Hypothalamus (tissue), 51 donors: ENCODE data around the gene DHX30.
"Not testable (repeated sequence)": the region's sequence is repeated elsewhere in the genome, so short reads cannot be mapped to it uniquely, and the experiment has no call there.

ENCODE experiments used
- DNase-seq, 51 donors: peaks; one replicate each; lab custom pipeline; 2025; lab: John Stamatoyannopoulos, UW

The DHX30 gene

GRCh38 chr3:47874438-47874837, 71.5 kb downstream of the DHX30 start:
- DNase-seq: no peak

DNA sequence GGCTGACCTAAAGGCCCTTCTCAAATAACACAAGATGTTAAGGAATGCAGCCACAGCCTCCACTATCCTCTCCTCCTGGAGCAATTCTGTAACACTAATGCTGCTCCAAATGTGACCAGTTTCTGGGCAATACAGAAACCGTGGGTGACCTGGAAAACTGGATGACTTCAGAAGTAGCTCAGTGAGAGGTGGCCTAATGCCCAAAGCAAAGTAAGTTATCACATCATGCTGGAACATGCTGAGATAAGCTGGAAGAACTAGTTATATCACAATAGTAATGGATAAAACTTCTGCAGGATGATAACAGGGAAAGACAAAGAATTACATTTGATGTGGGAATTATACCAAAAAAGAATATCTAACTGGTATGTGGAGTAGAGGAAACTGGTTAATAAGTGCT, 72.0 kb downstream of the DHX30 start:
- DNase-seq: no peak

DNA sequence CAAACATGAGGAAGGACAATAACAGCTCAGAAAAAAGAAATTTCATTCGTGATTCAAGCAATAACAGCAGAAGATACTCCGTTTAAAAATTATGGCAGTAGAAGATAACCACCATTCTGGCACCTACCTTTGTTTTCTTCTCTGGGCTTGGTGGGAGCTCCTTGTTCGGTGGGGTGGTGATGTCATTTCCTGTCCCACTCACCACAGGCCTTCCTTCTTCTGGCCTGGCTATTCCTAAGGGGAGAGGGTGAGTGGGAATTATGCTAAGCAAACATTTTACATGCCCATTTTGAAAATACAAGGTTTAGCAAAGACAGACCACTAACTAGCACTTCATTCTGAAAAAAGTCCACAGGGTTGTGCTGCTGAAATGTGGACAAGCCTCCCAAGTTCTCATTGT, 74.4 kb downstream of the DHX30 start:
- no peak for DNase-seq

DNA sequence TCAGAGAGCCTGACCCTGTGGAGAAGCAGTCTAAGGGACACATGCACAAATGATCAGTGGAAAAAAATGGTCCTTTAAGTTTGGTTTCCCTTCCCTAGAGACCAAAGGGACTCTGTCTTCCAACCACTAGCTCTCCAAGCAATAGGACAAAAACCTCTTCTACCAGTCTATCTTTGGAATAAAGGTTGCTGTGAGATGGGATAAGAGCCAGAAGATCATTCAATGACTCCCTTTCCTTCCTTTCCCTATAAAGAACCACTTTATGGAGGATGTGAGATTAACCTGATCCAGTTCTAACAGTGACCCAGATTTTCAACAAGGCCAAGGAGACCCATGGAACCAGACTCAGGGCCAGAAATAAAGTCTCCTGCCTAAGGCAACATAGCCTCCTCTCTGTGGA, 74.8 kb downstream of the DHX30 start:
- no peak for DNase-seq

DNA sequence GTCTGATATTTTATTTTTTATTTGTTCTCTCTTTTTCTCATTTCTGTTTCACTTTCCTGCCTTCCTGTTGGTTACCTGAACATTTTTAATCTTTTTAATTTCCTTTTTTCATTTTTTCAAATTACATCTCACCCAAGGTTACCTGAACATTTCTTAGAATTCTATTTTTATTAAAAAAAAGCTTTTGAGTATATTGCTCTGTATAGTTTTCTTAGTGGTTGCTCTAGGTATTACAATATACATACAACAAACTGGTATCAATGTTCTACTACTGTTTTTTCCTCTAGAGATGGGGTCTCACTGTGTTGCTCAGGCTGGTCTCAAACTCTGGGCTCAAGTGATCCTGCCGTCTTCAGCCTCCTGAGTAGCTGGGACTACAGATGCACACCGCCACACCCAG, 79.4 kb downstream of the DHX30 start:
- DNase-seq: no peak

- DNase-seq: no peak
Observed at GRCh38 chr3:47884603-47885002, 81.7 kb downstream of the DHX30 start.

DNA sequence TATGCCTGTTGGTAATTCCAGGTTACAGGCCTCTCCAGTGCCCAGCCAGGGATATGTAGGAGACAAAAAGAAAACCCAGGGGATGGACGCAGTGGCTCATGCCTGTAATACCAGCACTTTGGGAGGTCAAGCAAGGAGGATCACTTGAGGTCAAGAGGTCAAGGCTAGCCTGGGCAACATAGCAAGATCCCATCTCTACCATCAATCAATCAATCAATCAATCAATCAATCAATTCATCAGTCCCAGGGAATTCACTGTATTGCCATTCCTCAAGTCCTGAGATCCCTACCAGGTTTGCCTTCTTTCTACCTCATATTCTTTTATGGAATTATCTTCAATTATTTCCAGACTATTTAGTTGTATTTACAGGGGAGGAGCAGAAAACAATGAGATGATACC, 82.2 kb downstream of the DHX30 start:
- DNase-seq: no peak

- DNase-seq: not testable (repeated sequence)
Observed at GRCh38 chr3:47887991-47888390, 85.1 kb downstream of the DHX30 start.

DNA sequence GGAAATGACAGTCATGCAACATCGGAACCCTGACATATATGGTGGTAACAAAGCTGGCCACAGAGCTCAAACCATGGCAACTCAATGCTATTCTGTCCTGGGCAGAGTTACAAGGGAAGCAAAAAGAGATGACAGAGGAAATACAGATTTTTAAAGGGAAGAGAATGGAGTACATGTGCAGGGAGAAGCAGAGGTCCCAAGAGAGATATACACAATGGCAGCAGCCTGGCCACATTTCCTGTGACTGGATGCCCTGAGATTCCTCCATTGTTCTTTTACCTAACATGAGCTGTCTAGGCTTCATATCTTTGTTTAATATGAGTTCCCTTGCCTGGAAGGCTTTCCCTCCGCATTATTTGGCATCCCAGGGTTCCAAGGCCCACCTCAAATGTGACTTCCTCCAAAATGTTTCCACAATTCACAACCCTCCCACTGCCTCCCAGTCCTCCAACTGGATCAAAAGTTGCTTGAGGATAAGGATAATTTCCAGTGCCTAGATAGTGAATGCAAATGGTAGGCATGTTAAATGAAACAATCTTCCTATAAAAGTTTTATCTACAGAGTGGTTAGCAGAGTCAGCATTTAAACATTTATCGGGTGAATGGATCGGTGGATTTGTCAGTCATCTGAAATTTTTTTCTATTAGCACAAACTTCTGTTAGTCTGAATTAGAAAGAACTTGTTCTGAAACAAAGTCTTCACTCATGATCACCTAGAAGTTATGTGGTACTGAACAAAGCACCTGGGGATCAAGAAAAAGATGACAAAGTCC, 86.2 kb downstream of the DHX30 start:
- no peak for DNase-seq

DNA sequence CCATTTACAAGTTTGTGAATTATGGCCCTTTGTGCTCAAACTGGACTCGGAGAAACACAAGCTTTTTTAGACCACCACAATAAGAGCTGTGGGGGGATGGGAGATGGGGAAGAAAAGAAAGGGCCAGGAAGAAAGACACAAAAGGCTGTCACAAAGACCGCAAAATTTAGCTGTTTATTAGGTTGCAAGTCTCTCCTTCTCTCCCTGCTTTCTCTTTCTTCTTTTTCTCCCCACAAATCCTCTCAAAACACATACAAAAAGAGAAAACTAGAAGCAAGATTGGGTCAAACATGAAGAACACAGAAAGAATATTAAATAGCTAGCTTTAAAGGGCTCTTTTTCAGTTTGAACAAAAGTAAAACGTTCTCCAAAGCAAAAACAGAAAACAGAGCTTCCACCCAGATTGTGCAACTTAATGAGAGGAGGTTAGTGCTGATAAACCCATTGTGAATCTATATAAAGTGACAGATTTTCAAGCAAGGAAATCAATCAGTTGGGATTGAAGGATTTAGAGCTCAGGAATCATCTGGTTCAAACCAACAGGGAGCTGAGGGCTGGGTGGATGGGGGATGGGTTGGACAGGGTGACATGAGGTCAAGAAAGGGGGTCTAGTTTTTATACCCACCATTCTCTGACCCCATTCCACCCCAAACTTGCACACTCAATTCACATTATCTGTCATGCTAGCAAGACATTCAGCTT, 87.3 kb downstream of the DHX30 start:
- DNase-seq: peak in 2 of 51 donors; percentile 3 to 73

DNA sequence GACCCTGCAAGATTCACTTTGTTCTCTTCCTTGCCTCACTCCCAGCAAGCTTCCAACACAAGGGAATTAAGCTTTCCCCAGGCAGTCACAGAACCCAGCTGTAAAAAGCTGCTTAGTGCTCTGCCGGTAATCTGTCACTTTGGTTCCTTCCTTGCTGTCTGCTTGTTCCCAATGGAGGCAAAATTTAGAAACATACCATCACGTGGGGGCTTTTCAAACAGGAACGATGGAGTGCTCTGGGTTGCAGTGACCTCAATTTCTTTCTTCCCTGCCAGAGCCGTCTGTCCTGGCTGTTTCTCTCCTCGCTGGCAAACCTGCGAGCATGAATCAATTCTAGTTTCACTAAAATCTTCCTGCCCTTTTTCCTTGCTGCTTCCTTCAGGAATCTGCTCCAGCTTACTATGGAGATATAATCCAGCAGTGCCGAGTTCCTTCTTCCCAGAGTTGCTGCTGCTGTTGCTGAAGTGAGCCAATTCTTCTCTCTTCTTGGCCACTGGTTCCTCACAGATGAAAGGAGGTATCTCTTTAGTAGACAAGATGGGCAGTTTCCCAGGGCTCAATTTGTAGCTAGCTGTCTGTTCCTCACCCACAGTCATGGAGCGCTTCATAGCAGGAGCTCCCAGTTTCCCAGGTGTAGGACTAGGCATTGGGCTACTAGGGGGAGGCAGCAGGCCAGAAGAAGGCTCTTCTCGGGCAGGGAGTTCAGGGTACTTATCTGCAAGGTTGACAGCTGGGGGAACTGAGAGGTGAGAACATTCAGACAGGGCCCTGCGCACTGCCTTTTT, 88.1 kb downstream of the DHX30 start:
- peak in 27 of 51 donors; percentile 16 to 77 (median 38) for DNase-seq

DNA sequence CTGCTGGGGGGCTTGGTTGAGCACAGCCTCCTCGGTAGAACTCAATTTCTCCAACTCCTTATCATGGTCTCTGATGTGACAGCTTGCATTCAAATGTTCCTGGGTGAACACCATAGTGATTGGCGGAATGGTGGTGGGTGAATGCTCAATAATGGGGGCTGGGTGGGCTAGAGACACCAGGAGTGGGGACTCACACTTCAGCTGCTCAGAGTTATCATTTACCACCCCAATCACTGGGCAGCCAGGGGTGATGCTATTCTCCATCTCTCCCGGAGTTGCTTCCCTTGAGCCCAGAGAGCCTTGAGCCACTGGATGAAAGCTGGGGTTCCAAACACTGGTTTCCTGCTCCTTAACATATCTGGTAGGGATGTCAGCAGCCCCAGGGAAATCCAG, 88.7 kb downstream of the DHX30 start:
- peak in 4 of 51 donors; percentile 13 to 54 (median 50) for DNase-seq

DNA sequence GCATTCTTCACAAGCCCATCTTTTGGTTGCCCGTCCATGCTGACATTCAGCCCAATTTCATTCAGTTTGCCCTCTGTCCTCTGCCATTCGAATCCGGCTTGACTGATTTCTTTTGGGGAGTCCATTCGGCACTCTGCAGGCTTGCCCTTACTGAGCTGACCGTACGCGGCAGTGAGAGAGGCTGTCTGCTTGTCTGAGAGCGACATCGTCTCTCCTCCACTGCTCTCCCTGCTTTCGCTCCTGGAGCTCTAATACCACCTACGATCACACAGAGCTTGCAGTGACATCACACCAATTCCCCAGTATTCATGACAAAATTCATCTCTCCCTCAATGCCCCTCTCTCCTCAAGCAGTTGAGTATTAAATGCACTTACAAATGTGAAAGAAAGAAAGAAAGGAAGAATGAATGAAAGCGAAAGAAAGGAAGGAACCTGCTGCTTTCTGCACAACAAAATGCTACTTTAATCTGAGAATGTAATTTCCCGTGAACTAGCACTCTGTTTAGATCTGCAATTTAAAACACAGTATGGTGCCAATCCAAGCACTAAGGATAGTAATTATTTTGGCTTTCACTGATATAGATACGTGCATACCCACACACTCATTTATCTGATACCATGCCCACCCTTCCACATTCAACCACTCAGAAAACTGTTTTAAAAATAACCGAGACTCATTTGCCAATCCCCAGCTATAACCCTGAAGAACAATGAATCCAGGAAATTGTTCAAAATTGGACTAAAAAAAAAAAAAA, 89.5 kb downstream of the DHX30 start:
- DNase-seq: peak in 27 of 51 donors; percentile 9 to 72 (median 36)

DNA sequence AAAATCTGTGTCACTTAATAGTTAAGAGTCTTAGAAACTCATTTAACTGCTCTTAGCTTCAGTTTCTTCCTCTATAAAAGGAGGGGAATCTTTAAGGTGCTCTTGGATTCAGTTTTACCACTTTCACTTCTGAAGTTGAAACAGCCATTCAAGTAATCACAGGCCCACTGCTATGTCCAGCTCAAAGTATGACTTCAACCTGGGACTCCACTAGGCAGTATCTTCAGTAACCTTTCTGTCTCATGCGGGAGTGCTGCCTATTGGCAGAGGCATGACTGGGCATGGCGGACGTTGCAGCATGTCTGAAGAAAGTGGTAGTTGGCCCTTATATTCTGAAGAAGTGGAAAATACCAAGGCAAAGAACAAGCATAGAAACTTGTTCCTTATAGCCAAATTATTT, 92.3 kb downstream of the DHX30 start:
- DNase-seq: no peak

GRCh38 chr3:47896736-47897135, 93.8 kb downstream of the DHX30 start:
- DNase-seq: no peak

DNA sequence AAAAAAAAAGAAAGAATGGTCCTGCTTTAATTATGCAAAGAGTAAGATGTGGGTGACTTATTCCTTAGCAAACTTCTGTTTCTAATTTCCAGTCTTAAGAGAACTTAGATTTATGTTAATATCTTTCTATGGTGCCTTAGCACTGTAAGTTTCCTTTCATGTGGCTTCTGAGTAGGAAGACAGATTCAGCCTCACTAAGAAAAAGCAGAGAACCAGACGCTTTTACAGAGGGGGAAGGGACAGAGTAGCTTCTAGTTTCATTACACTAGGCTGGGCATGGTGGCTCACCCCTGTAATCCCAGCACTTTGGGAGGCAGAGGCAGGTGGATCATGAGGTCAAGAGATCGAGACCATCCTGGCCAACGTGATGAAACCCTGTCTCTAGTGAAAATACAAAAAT, 95.0 kb downstream of the DHX30 start:
- DNase-seq: no peak

- no peak for DNase-seq
Observed at GRCh38 chr3:47899495-47900108, 96.7 kb downstream of the DHX30 start.
